Ureter (tissue), 1 donor: ENCODE results near the gene LYST. TPM values are rescaled to one million over a fixed set of nuclear protein-coding genes. Genes with fewer than 3 reads are reported as not detected.
"Not testable (repeated sequence)": the region's sequence is repeated elsewhere in the genome, so short reads cannot be mapped to it uniquely, and the experiment has no call there.

Experiments
- DNase-seq: peaks from one replicate; pipeline ENCODE4 v3.0.0-alpha.2; 2020; ENCODE audit warnings: low spot score
- total RNA-seq: library from RNA; stranded (reverse); gene quantifications from one replicate; pipeline ENCODE4 v1.2.4, GENCODE V29; 2023
- donor health status: DM: yes; HTN: yes; CAD: no.

The LYST gene
- total RNA-seq, 1 donor from 2014 or later: 66.1 TPM

GRCh38 chr1:235766794-235767285, 99.9 kb downstream of the LYST start:
- no peak for DNase-seq

- no peak for DNase-seq
Observed at GRCh38 chr1:235763962-235764361, 102.7 kb downstream of the LYST start.

GRCh38 chr1:235759336-235759735, 107.4 kb downstream of the LYST start:
- DNase-seq: no peak

- no peak for DNase-seq
Observed at GRCh38 chr1:235758931-235759330, 107.8 kb downstream of the LYST start.

- no peak for DNase-seq
Observed at GRCh38 chr1:235757587-235758096, 109.1 kb downstream of the LYST start.

- not testable (repeated sequence) for DNase-seq
Observed at GRCh38 chr1:235754186-235754585, 112.5 kb downstream of the LYST start.

- no peak for DNase-seq
Observed at GRCh38 chr1:235749755-235750300, 116.9 kb downstream of the LYST start.

GRCh38 chr1:235748747-235749146, 118.0 kb downstream of the LYST start:
- no peak for DNase-seq

GRCh38 chr1:235746245-235746644, 120.5 kb downstream of the LYST start:
- DNase-seq: no peak

GRCh38 chr1:235745503-235746136, 121.1 kb downstream of the LYST start:
- no peak for DNase-seq

- no peak for DNase-seq
Observed at GRCh38 chr1:235742914-235743599, 123.6 kb downstream of the LYST start.

- DNase-seq: no peak
Observed at GRCh38 chr1:235741294-235741693, 125.4 kb downstream of the LYST start.

GRCh38 chr1:235739631-235740030, 127.1 kb downstream of the LYST start:
- no peak for DNase-seq

- no peak for DNase-seq
Observed at GRCh38 chr1:235739124-235739523, 127.6 kb downstream of the LYST start.

GRCh38 chr1:235737751-235738150, 129.0 kb downstream of the LYST start:
- no peak for DNase-seq

- no peak for DNase-seq
Observed at GRCh38 chr1:235736263-235736662, 130.4 kb downstream of the LYST start.

GRCh38 chr1:235735621-235736020, 131.1 kb downstream of the LYST start:
- DNase-seq: no peak

GRCh38 chr1:235734335-235734734, 132.4 kb downstream of the LYST start:
- no peak for DNase-seq

GRCh38 chr1:235730007-235730406, 136.7 kb downstream of the LYST start:
- no peak for DNase-seq

GRCh38 chr1:235726557-235726956, 140.1 kb downstream of the LYST start:
- no peak for DNase-seq

- no peak for DNase-seq
Observed at GRCh38 chr1:235725434-235725833, 141.3 kb downstream of the LYST start.

- DNase-seq: no peak
Observed at GRCh38 chr1:235724730-235725129, 142.0 kb downstream of the LYST start.

GRCh38 chr1:235722858-235723257, 143.8 kb downstream of the LYST start:
- no peak for DNase-seq
